ENCODE measurements around the gene ZPR1.

- TF ChIP-seq CTCF (conservative IDR thresholded peaks at IDR 0.05), result no peak
- no peak for TF ChIP-seq EZH2 (IDR thresholded peaks at IDR 0.05; ENCODE audit: low read depth)
These were observed 10.5 kb upstream of the ZPR1 start for GRCh38 chr11:116798368-116798767.

Data from PC-9 (cell line).